NCI-H510A (cell line): ENCODE measurements around the gene HERC3.

Experiments
- DNase-seq: peaks from one replicate; lab custom pipeline; 2025; lab: John Stamatoyannopoulos, UW

Gene HERC3

DNA sequence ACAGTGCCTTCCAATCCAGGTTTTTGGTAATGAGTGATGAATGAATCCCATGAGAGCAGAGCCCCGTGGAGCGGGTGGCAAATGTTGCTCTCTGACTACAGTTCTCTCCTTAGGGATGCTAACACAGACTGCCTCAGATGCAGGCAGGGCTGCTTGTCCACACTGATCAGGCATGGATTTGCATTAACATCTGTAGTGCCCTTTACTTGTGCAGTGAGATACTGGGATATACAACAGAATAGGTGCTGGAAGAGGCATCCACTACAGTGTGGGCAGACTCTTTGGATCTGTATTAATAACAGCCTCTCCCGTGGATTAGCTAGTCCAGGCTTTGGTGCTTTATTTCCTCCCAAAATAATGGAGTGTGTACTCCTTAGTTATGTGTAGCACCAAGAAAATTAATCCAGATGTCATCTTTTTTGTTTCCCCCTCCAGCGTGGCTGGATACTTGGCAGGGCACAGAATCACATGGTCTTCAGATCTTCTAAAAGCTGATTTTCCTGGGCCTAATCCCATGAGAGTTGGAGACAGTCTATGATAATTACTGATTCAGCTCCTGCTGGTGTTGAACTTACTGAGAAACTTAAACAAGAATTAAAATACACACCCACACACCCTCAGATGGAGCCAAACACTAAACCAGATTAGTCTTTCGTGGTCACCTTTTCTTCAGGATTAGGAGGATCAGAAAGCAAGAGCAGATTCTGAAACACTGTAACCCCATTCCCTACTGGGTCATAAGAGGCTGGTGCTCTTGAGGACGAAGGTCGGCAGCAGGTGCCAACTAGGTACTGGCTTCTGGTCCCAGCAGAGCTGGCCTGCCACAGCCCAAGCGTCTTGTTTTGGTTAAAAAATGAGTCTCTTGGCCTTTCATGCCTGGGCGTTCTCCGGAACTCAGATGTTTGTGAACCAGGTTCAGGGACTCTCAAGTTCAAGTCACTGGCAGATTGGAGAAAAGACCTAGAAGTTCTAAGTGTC lies 128.5 kb downstream of the HERC3 start:
- no peak for DNase-seq

DNA sequence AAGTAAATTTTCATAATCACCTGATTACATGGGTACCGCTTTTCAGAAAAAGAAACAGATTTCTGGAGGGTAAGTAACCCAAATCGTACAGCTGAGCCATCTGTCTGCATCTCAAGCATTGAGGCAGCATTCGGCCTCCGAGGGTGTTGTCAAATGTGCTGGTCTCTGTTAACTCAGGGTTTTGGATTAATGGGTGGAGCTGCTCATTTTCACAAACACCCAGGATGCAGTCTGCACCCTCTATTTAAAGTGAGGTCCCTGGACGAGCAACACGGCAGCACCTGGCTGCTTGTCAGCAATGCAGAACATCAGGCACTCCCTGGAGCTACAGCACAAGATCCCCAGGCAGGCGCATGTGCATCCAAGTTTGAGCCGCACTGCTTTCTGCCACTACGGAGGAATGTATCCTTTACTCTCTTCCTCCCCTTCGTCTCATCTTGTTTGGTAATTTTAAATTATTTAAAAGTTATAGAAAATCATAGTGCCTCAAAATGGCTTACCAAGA lies 130.0 kb downstream of the HERC3 start:
- DNase-seq, result no peak

DNA sequence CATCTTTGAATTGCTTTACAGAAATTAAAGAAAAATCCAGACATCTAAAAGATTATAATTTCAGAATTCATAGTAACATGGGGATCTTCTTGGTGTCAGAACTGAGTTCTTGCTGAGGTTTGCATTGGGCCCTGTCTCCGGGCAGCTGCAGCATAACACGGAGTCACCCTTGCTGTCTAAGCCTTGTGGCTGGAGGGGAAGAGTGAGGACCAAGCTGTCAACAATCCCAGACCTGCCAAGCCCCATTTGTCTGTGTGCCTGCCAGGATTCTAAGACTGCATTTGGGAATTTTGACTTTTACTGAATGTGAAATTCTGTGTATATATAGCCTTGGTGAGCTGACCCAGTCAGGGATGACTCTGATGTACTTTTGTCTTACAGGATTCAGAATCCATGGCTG lies 130.5 kb downstream of the HERC3 start:
- DNase-seq, result no peak

DNA sequence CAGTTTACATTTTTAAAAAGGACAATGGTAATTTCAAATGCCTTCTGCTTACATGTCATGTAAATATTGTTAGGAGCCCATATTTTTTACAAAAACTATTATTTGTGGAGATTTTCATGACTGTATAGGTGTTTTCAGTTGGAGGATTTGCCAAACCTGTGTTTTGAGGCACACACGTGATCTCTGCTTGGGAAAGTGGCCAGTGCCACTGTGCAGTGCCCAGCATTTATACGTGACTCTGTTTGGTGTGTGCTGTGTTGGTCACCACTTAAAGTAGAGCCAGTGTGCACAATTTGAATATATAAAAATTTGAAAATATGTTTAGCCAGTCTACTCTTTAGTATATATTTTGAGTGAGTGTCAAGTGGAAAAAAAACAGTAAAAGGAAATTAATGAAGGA lies 132.1 kb downstream of the HERC3 start:
- DNase-seq, result no peak

DNA sequence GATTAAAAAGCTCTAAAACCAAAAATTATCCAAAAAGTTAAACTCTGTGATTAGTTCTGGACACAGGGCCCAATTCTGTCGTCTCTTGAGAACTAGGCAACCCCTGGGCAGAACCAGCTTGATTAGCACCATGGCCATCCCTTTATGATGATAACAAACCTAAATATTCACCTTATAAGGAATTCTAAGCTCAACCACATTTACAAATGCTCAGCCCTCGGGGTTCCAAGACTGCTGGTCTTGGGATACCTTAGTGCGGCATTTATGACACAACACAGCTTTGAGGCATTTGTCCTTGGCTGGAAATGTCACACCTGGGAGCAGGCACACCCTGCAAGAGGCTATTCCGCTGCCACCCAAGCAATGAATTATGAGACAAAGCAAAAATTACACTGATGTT lies 132.9 kb downstream of the HERC3 start:
- DNase-seq, result no peak

DNA sequence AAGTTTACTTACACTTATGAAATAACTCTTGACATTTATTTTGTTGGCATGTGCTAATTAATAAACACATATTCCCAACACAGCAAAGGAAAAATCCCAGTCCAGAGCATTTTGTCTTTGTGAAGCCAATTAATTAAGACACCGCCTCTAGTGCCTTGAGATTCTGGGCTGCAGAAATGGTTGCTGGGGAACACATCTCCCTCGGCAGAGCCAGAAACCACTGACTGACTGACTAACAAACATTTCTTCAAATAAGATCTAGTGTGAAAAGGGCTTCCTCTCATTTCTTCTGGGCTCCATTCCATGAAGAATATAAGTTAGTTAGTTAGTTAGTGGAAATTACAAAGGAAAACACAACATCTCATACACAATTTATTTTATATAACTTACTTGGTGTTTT lies 133.7 kb downstream of the HERC3 start:
- DNase-seq, result no peak

DNA sequence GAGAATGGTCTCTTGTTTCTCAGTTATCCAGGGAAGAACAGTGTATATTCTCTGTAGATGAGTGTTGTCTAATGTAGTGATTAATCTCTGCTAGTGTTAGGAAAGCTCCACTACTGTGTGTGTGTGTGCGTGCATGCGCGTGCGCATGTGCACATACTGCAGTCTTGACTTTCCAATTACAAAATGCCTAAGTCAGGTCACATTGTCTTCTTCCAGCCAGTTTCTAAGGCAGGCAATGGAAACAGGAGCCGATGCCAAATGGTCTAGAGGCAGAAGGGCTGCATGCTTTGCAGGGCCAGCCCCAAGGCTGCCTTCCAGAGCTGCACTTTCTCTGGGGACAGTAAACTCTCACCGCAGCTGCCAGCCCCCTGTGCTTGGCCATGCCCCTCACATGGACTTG lies 135.9 kb downstream of the HERC3 start:
- DNase-seq, result no peak

DNA sequence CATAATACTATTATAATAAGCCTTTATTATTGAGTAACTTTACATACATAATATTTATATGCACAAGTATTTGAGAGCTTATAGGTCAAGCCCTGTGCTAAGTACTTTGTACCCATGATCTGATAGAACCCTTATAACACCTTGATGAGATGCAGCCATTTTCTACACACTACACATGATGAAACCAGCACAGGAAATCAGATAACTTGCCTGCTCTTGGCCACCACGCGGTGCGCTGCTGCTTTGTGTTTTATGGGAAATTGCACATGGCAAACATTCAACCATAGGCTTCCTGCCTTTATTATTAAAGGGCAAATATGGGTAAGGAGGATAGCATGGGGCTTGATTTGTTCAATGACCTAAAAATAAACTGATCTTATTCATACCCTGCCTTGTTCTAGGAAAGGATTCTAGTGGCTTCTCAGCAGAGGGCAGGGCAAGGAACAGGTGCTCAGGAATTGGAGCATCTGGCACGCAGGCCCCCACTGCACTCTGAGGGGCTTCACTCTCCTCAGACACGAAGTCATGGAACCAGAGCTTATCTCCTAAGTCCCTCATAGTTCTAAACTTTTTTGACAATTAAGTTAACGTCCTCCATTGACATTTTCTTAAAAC lies 137.0 kb downstream of the HERC3 start:
- DNase-seq, result no peak

DNA sequence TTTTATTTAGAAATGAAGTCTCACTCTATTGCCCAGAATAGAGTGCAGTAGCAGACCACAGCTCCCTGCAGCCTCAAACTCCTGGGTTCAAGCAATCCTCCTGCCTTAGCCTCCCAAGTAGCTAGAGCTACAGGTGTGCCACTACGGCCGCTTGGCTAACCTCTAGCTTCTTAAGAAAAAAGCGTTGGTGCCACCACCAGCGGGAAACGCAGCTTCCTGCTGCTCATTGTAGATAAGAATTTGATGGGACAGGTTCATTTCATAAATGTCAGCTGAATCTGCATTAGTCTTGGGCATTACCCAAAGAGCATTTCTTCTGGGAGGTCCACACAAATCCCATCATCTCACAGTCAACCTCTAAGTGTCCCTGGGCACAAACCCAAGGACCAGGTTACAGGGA lies 138.5 kb downstream of the HERC3 start:
- no peak for DNase-seq

DNA sequence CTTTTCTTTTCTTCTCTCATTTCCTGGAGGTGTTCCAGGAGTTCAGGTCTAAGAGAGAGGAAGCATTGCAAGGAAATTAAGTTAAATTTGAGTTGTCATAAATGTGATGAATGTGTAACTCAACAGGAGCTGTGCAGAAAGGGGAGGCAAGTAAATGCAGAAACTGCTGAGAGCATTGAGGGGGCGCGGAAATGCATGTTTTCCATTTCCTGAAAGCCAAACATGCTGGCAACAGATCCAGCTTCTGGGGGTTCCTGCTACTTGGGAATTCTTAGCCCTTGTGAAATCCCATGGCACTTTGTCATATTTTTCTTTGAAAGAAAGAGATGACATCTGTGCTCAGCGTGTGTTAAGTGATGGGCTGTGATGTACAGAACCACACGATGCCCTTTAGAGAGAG lies 139.1 kb downstream of the HERC3 start:
- no peak for DNase-seq

DNA sequence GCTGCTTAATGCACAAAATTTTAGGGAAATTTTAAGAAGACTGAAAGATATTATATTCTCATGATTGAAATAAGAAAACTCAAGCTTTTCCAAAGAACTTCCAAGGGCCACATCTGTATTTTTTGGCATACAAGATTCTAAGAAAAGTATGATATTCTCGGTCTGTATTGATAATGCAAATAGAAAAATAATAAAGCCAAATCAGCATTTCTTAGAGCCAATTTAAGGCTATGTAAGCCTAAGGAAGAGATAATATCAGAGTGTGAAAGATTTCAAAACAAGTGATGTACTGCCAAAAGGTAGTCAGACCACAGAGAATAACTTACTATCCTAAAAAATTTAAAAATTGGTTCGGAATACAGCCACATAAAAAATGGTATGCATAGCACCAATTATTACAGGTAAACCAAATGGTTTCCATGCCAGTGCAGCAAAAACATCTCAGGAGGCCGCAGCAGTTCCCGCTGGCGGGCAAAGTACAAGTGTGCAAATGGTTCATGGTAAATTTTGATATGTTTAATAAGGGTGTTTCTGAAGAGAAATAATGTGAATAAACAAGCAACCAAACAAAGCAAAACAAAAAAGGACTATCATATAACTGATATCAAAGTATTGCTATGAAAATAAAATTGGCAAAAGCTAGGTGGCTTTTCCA lies 140.6 kb downstream of the HERC3 start:
- DNase-seq, result no peak

DNA sequence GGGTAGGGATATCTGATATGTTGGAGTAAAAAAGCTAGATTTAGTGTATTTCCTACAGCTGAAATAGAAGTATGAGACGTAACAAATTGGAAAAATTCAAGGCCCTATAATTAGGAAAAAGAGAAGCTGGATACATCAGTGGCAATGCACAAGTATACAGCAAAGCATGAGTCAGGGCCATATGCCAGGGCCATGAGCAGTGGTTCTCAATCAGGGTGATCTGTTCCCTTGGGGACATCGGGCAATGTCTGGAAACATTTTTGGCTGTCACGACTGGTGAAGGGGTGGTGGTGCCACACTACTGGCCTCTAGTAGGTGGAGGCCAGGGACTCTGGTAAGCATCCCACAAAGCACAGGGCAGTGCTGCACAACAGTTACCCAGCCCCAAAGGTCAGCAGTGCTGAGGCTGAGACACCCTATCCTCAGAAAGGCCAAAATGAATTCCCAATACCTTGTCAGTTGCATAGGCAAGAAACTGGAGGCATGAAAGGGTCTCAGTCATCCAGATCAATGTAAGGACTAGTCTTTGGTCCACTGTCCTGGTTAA lies 142.2 kb downstream of the HERC3 start:
- no peak for DNase-seq

DNA sequence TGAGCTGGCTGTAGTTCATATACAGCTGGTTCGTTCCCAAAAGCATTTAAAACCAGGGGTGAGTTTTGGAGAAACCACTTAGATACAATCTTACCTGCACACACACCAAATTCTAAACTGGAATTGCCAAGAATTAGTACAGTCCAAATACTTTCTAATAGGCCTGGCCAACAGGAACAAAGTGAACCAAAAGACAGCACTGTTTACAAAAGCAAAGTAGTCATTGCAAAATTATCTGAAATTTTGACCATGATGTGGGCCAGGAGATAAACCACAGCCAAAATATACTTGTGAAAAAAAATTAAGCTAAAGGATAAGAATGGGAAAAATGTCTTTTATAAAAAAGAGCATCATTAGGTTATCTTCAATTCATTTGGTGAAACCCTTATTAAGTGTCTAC lies 143.3 kb downstream of the HERC3 start:
- DNase-seq, result no peak

DNA sequence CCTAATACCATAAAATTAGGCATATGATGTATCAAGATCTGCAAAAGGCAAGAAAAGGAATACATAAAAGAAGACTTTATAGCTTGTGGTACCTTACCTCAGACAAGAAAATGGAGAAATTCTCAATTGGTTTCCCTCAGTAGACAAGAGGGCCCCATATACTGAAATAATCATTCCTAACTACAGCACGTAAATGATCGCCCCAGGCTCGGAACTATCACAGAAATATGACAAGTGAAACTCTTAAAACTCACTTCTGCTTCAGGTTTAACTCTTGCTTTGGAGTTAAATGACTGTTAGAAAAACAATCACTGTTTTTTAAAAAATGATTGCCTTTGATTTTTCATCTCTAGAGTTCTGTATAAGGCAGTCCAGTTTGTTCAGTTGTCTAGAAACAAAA lies 144.0 kb downstream of the HERC3 start:
- DNase-seq, result no peak

DNA sequence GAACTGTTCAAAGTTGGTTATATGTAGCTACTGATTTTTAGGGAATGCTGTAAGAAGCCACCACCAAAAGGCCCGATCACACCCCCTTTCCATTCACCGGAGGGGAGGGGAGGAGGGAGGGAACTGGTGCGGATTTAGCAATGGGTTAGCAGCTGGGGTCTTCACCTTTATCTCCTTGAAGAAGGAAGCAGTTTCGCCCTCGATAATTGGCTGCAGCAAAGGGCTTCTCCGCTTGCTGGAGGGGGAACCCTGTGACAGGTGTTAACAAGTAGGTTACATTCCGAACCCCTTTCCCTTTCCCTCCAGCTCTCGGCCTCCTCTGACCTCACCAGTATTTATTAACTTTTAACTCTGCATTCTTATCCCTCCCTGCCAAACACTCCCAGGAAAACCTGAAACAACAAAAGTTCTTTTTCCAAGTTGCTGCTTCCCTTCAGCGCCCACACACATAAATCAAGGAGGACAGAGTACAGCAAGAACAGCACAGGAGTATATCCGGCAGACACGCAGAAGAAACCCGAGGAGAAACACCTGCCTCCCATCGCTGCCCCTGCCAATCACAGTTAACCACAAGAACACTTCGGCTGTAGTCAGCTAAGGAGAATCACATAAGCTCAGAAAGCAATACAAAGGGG lies 145.1 kb downstream of the HERC3 start:
- peak; percentile 66 for DNase-seq

DNA sequence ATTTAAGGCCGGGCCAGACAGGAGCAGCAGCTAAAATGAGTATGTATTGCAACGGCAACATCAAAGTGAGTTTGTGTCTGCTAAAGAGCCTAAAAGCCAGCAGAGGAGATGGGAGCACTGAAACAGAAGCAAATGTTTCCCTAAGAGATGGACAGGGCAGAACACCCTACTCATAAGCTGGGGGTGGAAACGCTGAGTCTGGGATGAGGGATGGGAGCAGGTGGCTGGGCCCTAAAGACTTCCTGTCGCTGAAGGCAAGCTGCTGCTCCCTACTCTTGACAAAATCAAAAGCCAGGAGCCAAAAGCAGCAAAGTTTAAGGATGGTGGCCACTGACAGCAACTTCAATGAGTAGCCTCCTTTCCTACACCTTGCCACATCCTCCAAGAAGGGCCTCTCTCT lies 145.9 kb downstream of the HERC3 start:
- DNase-seq, result peak; percentile 46

DNA sequence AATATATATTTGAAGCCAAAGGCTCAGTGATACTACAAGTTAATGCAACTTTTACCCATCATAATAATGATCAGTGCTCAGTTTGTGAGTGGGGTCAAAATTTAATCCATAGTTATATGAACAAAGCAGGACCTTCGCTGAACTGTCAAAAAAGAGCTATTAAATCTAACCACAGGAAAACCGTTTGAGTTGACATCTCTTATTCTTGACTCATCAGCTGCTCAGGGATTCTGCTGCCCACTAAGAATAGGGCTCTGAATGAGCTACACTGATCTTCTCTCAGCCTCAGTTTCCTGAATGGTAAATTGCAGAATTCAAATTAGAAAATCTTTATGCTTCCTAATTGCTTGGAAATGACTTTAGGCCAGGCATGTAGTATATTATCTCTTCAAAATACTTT lies 150.3 kb downstream of the HERC3 start:
- no peak for DNase-seq

DNA sequence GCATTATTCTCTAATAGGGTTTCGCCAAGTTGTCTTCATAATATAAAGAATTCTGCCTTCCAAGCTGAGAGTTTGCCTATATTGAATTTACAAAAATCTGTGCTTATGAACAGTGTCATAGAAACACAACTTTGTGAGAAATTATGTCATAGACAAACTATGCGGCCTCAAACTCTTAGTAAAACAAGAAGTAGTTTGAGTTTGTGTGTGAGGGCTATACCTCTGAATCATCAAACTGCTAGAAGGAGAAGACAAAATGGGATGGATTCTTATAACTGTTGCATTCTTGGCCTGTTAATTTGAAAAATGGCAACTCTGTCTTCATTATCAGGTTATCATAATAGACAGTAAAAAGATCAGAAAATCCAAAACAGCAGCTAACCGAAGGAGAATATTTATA lies 151.4 kb downstream of the HERC3 start:
- DNase-seq, result no peak

DNA sequence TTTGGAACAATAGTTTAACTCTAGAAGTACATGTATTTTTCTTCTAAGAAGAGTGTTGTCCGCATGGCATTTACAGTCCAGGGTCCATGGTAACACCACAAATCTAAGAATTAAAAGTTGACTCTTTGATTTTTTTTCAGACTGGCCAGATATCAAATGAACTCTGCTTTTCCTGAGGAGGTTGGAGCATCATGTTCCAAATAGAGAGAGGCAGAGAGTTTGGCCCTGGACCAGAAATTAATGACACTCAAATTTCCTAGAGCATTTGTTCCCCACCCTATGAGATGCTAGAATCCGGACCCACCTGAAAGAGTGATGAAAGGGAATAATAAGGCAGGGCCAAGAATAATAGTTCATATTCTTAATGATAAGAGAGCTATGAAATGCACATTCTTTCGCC lies 152.3 kb downstream of the HERC3 start:
- DNase-seq, result no peak

DNA sequence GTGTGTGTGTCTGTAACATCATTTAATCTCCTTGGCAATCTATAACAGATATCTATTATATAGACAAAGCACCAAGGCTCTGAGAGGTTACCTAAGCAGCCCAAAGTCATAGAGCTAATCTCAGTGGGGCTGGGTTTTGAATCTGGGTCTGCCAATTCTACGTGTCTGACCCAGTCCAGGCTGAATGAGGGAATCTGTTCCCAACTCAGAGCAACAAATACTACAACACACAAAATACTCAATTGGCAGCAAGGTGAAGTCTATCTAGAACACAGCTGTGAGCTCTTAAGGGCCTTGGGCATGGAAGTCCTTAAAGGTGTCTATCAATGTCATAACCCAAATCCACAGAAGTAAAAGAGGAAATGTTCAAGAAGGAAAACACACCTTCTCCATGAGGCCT lies 152.9 kb downstream of the HERC3 start:
- DNase-seq, result no peak

DNA sequence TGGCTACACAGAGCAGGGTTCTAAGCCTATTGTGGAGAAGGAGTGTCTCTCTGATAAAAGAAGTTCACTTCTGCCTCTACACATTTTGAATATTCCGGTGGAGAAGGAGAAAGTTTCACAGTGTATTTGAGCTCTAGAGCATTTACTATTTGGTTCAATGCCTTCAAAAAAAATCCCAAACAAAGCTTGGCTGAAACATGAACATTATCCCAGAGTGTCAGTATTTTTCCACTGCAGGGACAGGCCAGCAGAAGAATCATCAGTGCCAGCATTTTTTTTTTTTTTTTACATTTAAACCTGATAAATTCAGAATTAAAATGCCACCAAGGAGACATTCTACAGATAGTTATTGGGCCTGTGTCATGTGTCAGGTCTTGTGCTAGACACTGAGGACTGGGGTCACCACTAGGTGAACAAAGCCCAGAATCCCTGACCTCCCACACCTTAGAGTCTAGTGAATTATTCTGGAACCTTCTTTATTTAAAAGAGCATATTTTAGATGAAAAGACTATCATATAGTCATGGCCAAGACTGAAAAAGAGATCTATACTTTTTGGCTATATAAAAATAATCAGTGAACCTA lies 153.4 kb downstream of the HERC3 start:
- no peak for DNase-seq

DNA sequence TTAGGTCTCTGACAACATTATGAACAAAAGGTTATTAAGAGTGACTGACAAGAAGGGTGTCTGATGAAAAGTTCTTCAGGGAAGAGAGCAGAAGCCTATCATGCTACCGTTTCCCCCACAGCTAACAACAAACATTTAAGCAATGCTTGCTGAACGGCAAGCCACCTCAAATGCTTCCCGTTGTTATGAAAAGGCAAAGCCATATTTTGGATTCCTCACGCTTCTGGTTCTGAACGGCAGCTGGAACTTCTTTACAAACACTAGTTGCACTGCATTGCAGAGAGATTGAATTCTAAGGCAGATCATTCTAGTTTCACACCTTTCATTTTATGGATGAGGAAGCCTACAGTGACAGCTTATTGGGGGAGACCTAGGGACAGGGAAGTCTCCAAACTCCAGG lies 153.9 kb downstream of the HERC3 start:
- DNase-seq, result no peak
